ENCODE data around the gene ELMO3.

ELMO3 gene

GRCh38 chr16:67244387-67245185 lies 45.7 kb downstream of the ELMO3 start:
- no peak for DNase-seq

GRCh38 chr16:67245186-67245585 lies 46.3 kb downstream of the ELMO3 start:
- DNase-seq, result no peak

GRCh38 chr16:67245674-67246080 lies 46.7 kb downstream of the ELMO3 start:
- no peak for DNase-seq

- DNase-seq, result peak; percentile 54
Measured at GRCh38 chr16:67246081-67246755, 47.3 kb downstream of the ELMO3 start.

- DNase-seq, result no peak
Measured at GRCh38 chr16:67246756-67247191, 47.8 kb downstream of the ELMO3 start.

- peak; percentile 84 for DNase-seq
Measured at GRCh38 chr16:67247192-67248072, 48.5 kb downstream of the ELMO3 start, which contains the start of gene FHOD1. TSS of gene FHOD1 (minus strand) at chr16:67247481. CDS start at chr16:67247410, 71 bp downstream.

- no peak for DNase-seq
Measured at GRCh38 chr16:67248073-67248400, 49.1 kb downstream of the ELMO3 start.

GRCh38 chr16:67248401-67249177 lies 49.7 kb downstream of the ELMO3 start, which contains the start of gene SLC9A5:
TSS of gene SLC9A5 (plus strand) at chr16:67248979. CDS start at chr16:67249015, 36 bp downstream.
- no peak for DNase-seq

- no peak for DNase-seq
Measured at GRCh38 chr16:67249178-67250044, 50.5 kb downstream of the ELMO3 start.

GRCh38 chr16:67250045-67250327 lies 51.1 kb downstream of the ELMO3 start:
- DNase-seq, result no peak

- no peak for DNase-seq
Measured at GRCh38 chr16:67252609-67253497, 53.9 kb downstream of the ELMO3 start.

Data from NCI-H524 treated with DMSO at 0.1 percent for 48 hours (cell line).